Neural progenitor cell (in vitro differentiated cells): ENCODE measurements around the gene CCDC102B. TPM values are rescaled to one million over a fixed set of nuclear protein-coding genes. Genes with fewer than 3 reads are reported as not detected.

ENCODE experiments used
- DNase-seq: peaks from one replicate; pipeline ENCODE4 v3.0.0-alpha.2; 2016; ENCODE audit warnings: low spot score
- H2AFZ ChIP-seq: fragments of 200-600 bp; sonication (generic); replicated peaks from 2 replicates; pipeline ENCODE4 v1.6.1; 2016; ENCODE audit warnings: antibody characterized with exemption
- H3F3A ChIP-seq: fragments of 200-600 bp; sonication (generic); 2 replicates; pipeline ENCODE4 v1.6.1; 2016; ENCODE audit warnings: antibody characterized with exemption, low read depth
- H3K27ac ChIP-seq: fragments of 200-600 bp; sonication (generic); 2 replicates; pipeline ENCODE4 v1.5.1; 2016; ENCODE audit warnings: mild to moderate bottlenecking
- H3K27me3 ChIP-seq: fragments of 200-600 bp; sonication (generic); 2 replicates; pipeline ENCODE4 v1.6.1; 2016; ENCODE audit warnings: mild to moderate bottlenecking, moderate library complexity
- H3K36me3 ChIP-seq: fragments of 200-600 bp; sonication (generic); 2 replicates; pipeline ENCODE4 v1.5.1; 2016
- H3K4me1 ChIP-seq: fragments of 200-600 bp; sonication (generic); 2 replicates; pipeline ENCODE4 v1.6.1; 2016; ENCODE audit warnings: mixed run types
- H3K4me2 ChIP-seq: fragments of 200-600 bp; sonication (generic); 2 replicates; pipeline ENCODE4 v1.6.1; 2016
- H3K4me3 ChIP-seq: fragments of 200-600 bp; sonication (generic); 2 replicates; pipeline ENCODE4 v1.5.1; 2016
- H3K79me2 ChIP-seq: fragments of 200-600 bp; sonication (generic); 2 replicates; pipeline ENCODE4 v1.6.1; 2016; ENCODE audit warnings: low read depth
- H3K9ac ChIP-seq: fragments of 200-600 bp; sonication (generic); 2 replicates; pipeline ENCODE4 v1.6.1; 2016
- H3K9me3 ChIP-seq: fragments of 200-600 bp; sonication (generic); 2 replicates; pipeline ENCODE4 v1.5.1; 2016; ENCODE audit warnings: low read depth
- H4K20me1 ChIP-seq: fragments of 200-600 bp; sonication (generic); 2 replicates; pipeline ENCODE4 v1.6.1; 2016; ENCODE audit warnings: low read depth
- H3K27ac Mint-ChIP-seq: 3 replicates; pipeline ENCODE4 v1.8.0; 2021; ENCODE audit warnings: mixed read lengths
- H3K27me3 Mint-ChIP-seq: 2 replicates; pipeline ENCODE4 v1.8.0; 2022; ENCODE audit warnings: low read depth, mild to moderate bottlenecking, inconsistent platforms, moderate library complexity, mixed read lengths; ENCODE audit not compliant: insufficient read depth
- H3K36me3 Mint-ChIP-seq: 3 replicates; pipeline ENCODE4 v1.8.0; 2021; ENCODE audit warnings: mixed read lengths
- H3K4me1 Mint-ChIP-seq: 3 replicates; pipeline ENCODE4 v1.8.0; 2021; ENCODE audit warnings: mixed read lengths
- H3K4me3 Mint-ChIP-seq: 3 replicates; pipeline ENCODE4 v1.8.0; 2021; ENCODE audit warnings: mild to moderate bottlenecking, moderate library complexity, mixed read lengths
- H3K9me3 Mint-ChIP-seq: 3 replicates; pipeline ENCODE4 v1.8.0; 2020; ENCODE audit warnings: mixed read lengths
- EZH2 ChIP-seq: fragments of 200-600 bp; sonication (generic); IDR thresholded peaks from 2 replicates; pipeline ENCODE4 v1.6.1; 2017; ENCODE audit warnings: antibody characterized with exemption, mild to moderate bottlenecking, moderate library complexity
- EZH2phosphoT487 ChIP-seq: fragments of 200-600 bp; sonication (generic); IDR thresholded peaks from 2 replicates; pipeline ENCODE4 v1.6.1; 2017; ENCODE audit warnings: antibody characterized with exemption
- total RNA-seq: library from RNA; depleted of rRNA; stranded (reverse); fragments of >200 nt; gene quantifications from 2 replicates; pipeline ENCODE4 v1.2.3, GENCODE V29; 2015; ENCODE audit warnings: low replicate concordance
- TF ChIP-seq, protein P1 (sequence below): fragments of 200-600 bp; sonication (generic); IDR thresholded peaks from 2 replicates; pipeline ENCODE4 v1.5.1; 2017; ENCODE audit warnings: antibody characterized with exemption, mild to moderate bottlenecking

Gene CCDC102B
- total RNA-seq, 1 donor from 2014 or later: 26.2 TPM

- Histone ChIP-seq H3K4me3 (no peak overlapping the region), H4K20me1 (no peaks in the 10 kb centered on the region), H3K27ac (no peak overlapping the region), H3K79me2 (no peaks in the 10 kb centered on the region), H2AFZ (no peak overlapping the region), H3K27me3 (no peaks in the 10 kb centered on the region), H3K36me3 (no peaks in the 10 kb centered on the region), H3K4me1 (no peaks in the 10 kb centered on the region), H3K4me2 (no peak overlapping the region), H3K9ac (no peak overlapping the region), H3K9me3 (no peaks in the 10 kb centered on the region), H3F3A (no peaks in the 10 kb centered on the region)
- Mint-ChIP-seq H3K27me3 (no peaks in the 10 kb centered on the region), H3K36me3 (peaks cover 3% of the 10 kb centered on the region), H3K9me3 (peaks cover 12% of the 10 kb centered on the region), H3K4me1 (peaks cover 3% of the 10 kb centered on the region), H3K4me3 (no peak overlapping the region), H3K27ac (no peak overlapping the region)
- no peak for DNase-seq
- TF ChIP-seq EZH2: no peak
- TF ChIP-seq, protein P1, sequence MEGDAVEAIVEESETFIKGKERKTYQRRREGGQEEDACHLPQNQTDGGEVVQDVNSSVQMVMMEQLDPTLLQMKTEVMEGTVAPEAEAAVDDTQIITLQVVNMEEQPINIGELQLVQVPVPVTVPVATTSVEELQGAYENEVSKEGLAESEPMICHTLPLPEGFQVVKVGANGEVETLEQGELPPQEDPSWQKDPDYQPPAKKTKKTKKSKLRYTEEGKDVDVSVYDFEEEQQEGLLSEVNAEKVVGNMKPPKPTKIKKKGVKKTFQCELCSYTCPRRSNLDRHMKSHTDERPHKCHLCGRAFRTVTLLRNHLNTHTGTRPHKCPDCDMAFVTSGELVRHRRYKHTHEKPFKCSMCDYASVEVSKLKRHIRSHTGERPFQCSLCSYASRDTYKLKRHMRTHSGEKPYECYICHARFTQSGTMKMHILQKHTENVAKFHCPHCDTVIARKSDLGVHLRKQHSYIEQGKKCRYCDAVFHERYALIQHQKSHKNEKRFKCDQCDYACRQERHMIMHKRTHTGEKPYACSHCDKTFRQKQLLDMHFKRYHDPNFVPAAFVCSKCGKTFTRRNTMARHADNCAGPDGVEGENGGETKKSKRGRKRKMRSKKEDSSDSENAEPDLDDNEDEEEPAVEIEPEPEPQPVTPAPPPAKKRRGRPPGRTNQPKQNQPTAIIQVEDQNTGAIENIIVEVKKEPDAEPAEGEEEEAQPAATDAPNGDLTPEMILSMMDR: no peak
- no peak for TF ChIP-seq EZH2phosphoT487
Measured at GRCh38 chr18:68763083-68763482, 34.8 kb upstream of the CCDC102B start.

DNA sequence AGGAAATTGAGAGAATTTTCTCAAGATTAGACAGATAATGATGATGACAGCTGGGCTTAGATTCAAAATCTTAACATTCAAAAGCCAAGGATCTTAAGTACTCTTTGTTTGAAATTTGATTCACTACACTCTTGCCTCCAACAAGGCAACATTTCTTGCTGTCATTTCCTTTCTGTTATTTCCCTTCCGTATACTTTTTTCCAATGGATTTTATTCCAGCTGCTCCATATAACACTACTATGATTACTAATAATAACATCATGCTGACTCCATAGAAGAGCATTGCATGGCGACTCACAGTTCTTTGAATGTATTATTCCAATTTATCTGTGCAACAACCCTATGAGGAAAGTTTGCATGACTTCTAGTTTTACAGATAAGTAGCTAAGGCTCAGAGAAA is 33.9 kb upstream of the CCDC102B start:
- Histone ChIP-seq H3K27ac (no peak overlapping the region), H3F3A (no peaks in the 10 kb centered on the region), H3K4me1 (no peaks in the 10 kb centered on the region), H3K4me2 (no peak overlapping the region), H3K27me3 (no peaks in the 10 kb centered on the region), H2AFZ (no peak overlapping the region), H4K20me1 (no peaks in the 10 kb centered on the region), H3K4me3 (no peak overlapping the region), H3K79me2 (no peaks in the 10 kb centered on the region), H3K36me3 (no peaks in the 10 kb centered on the region), H3K9me3 (no peaks in the 10 kb centered on the region), H3K9ac (no peak overlapping the region)
- TF ChIP-seq, protein P1: no peak
- TF ChIP-seq EZH2 (no peak), EZH2phosphoT487 (no peak)
- peaks cover 3% of the 10 kb centered on the region for H3K36me3 Mint-ChIP-seq
- peaks cover 3% of the 10 kb centered on the region for H3K4me1 Mint-ChIP-seq
- H3K4me3 Mint-ChIP-seq: no peak overlapping the region
- DNase-seq: no peak
- no peak overlapping the region for H3K27ac Mint-ChIP-seq
- H3K9me3 Mint-ChIP-seq: peaks cover 7% of the 10 kb centered on the region
- H3K27me3 Mint-ChIP-seq: no peaks in the 10 kb centered on the region

- no peaks in the 10 kb centered on the region for H3K9me3 Mint-ChIP-seq
- H2AFZ ChIP-seq: no peak overlapping the region
- no peaks in the 10 kb centered on the region for H4K20me1 ChIP-seq
- H3K4me3 Mint-ChIP-seq: no peak overlapping the region
- peaks cover 3% of the 10 kb centered on the region for H3K4me1 Mint-ChIP-seq
- no peaks in the 10 kb centered on the region for H3K27me3 Mint-ChIP-seq
- H3K36me3 ChIP-seq: no peaks in the 10 kb centered on the region
- TF ChIP-seq, protein P1: no peak
- TF ChIP-seq EZH2 (no peak), EZH2phosphoT487 (no peak)
- H3K4me3 ChIP-seq: no peak overlapping the region
- no peak overlapping the region for H3K9ac ChIP-seq
- no peak overlapping the region for H3K4me2 ChIP-seq
- H3K27me3 ChIP-seq: no peaks in the 10 kb centered on the region
- H3K27ac ChIP-seq: no peak overlapping the region
- no peaks in the 10 kb centered on the region for H3K79me2 ChIP-seq
- no peaks in the 10 kb centered on the region for H3K4me1 ChIP-seq
- no peaks in the 10 kb centered on the region for H3K9me3 ChIP-seq
- no peak overlapping the region for H3K27ac Mint-ChIP-seq
- no peaks in the 10 kb centered on the region for H3F3A ChIP-seq
- no peak for DNase-seq
- H3K36me3 Mint-ChIP-seq: no peaks in the 10 kb centered on the region
Measured at GRCh38 chr18:68766433-68766832, 31.4 kb upstream of the CCDC102B start.

GRCh38 chr18:68769461-68769860 is 28.4 kb upstream of the CCDC102B start:
- no peak overlapping the region for H3K4me3 ChIP-seq
- DNase-seq: no peak
- Mint-ChIP-seq H3K9me3 (no peaks in the 10 kb centered on the region), H3K4me1 (no peaks in the 10 kb centered on the region), H3K36me3 (no peaks in the 10 kb centered on the region), H3K27ac (no peak overlapping the region), H3K4me3 (no peak overlapping the region), H3K27me3 (no peaks in the 10 kb centered on the region)
- TF ChIP-seq EZH2 (no peak), EZH2phosphoT487 (no peak)
- TF ChIP-seq, protein P1: no peak
- H3K36me3 ChIP-seq: no peaks in the 10 kb centered on the region
- no peak overlapping the region for H3K4me2 ChIP-seq
- no peaks in the 10 kb centered on the region for H3F3A ChIP-seq
- H3K9me3 ChIP-seq: no peaks in the 10 kb centered on the region
- no peak overlapping the region for H3K9ac ChIP-seq
- no peaks in the 10 kb centered on the region for H3K79me2 ChIP-seq
- H4K20me1 ChIP-seq: no peaks in the 10 kb centered on the region
- H3K4me1 ChIP-seq: no peaks in the 10 kb centered on the region
- no peak overlapping the region for H3K27ac ChIP-seq
- H2AFZ ChIP-seq: no peak overlapping the region
- no peaks in the 10 kb centered on the region for H3K27me3 ChIP-seq
